HG03045 (cell line): ENCODE measurements around the gene NPTXR.

Experiments
- ATAC-seq: cut with Tn5 transposase; IDR thresholded peaks from one replicate; pipeline ENCODE4 v1.9.1; 2021; ENCODE audit warnings: mild to moderate bottlenecking, moderate library complexity; ENCODE audit not compliant: unreplicated experiment

The NPTXR gene

DNA sequence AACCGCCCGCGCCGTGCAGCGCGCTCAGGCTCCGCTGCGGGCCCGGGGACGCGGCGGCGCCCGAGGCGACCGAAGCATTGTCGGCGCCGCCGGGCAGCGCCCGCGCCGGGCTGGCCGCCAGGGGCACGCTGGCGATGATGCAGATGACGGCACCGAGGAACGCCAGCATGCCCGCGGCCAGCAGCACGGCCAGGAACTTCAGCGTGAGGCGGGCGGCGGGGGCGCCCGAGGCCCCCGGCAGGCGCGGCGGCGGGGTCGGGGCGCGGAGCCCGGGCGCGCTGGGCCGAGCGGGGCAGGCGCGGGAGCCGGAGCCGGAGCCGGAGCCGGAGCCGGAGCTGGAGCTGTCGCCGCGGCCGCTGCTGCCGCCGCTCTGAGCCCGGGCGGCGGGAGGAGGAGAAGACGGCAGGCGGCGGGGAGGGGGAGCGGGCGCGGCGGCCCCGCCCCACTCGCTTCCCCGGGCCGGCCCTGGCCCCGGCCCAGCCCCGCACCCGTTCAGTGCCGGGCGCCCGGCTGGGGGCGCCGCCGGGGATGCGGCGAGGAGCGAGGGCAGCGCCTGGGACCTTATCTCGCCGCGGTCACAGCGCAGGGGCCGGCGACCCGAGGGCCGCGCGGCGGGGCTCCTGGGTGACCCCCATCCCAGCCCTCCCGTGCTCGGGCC, at the start of gene NPTXR:
NPTXR (minus strand) TSS at position 372 of the 658 bp plus-strand sequence.
- ATAC-seq = no peak

DNA sequence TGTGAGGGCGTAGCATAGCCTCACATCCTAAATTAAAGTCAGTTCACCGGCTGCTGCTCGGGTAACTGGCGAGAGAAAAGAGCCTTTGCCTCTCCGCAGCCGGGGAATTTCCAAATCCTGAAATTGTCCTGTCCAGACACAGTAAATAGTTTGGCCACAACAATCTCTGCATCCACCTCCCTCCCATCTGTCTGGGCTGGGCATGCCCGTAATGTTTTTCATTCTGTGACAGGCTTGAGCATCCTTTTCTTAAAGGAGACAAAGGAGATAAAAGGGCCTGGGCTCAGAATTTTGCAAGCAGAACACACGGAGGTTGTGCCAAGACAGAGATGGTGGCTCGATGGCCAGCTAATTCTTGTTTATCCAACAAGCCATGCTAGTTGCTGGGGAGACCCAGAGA, 47.4 kb upstream of the NPTXR start:
- no peak for ATAC-seq

DNA sequence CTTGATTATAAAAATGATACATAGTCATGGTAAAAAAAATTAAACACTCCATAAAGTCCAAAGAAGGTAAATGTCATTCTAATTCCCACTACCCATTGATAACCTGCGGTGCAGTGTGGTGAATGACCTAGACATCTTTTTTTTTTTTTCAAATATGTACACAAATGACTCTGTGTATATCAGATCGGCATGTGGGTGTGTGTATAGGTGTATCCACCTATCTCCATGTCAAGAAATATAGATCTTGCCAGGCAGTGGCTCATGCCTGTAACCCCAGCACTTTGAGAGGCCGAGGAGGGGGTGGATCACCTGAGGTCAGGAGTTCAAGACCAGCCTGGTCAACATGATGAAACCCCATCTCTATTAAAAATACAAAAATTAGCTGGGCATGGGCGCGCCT, 46.5 kb upstream of the NPTXR start:
- ATAC-seq = no peak

DNA sequence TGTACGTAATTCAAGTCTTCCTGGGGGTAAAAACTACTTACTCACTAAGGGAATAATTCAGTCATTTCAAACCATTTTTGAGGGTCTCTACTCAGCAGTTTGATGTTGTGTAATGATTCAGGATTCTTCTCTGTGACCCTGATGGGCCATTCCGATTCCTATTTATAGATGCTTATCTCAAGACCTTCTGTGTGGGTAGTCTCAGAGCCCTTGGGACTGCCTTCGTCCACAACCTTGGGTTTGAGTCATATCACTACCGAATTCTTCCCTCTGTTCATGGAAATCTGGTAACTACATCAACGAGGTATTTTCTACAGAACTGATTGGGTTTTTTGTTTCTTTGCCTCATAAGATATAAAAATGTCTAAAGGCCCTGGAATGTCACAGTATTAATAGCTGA, 42.5 kb upstream of the NPTXR start:
- no peak for ATAC-seq

DNA sequence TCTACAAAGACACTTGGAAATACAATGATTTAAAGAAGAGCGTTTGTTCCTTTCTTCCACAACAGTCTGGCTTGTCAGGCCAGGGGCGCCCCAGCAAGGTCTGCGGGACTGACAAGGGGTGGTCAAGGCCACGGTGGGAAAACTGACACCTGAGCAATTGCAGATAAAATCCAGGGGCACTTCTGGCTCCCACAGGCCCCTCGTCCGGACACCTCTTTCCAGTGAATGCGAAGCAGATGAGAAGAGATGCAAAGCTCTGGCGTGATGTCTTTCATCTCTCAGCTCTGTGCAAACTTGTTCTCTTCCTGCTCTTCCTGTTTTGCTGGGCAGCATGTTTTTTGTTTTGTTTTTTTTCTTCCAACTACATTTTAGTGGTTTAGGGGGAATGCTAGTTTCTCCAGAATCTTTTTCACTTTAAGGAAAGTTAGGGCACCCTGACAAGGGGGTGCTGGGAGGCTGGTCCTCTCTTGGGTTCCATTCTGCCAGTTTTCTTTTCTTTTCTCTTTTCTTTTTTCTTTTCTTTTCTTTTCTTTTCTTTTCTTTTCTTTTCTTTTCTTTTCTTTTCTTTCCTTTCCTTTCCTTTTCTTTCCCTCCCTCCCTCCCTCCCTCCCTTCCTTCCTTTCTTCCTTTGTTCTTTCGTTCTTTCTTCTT, 39.3 kb upstream of the NPTXR start:
- ATAC-seq = no peak

DNA sequence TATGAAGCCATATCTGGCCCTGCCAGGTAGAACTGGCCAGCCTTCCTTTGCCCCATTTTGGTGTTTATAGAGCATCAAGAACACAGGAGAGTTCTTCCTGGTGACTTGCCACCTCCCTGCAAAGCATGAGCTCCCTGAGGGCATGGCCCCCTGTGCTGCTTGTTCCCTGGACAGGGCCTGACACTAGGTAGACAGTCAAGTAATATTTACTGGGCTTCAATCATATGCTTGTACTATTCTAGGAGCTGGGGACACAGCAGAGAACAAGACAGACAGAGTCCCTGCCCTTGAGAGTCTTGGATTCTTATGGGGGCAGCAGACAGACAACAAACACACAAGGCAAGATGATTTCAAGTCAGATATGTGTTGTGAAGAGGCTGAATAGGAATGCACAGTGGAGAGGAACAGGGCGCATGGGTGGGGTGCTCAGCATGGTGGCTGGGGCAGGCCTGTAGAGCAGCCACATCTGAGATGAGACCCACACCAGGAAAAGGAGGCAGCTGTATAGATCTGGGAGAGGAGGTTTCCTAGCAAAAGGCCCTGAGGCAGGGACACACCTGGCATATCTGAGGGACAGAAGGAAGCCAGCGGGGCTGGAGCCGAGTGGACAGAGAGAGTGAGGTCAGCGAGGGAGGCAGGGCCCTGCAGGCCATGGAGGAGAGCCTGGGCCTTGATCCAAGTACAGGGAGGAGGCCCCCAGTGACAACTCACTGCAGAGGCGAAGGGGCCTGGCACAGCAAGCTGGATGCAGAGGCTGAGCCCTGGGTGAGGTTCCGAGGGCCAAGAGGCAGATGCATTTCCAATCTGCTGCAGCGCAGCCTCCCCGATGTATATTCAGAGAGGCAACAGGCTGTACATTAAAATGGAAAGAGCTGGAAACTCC, 38.4 kb upstream of the NPTXR start:
- no peak for ATAC-seq

DNA sequence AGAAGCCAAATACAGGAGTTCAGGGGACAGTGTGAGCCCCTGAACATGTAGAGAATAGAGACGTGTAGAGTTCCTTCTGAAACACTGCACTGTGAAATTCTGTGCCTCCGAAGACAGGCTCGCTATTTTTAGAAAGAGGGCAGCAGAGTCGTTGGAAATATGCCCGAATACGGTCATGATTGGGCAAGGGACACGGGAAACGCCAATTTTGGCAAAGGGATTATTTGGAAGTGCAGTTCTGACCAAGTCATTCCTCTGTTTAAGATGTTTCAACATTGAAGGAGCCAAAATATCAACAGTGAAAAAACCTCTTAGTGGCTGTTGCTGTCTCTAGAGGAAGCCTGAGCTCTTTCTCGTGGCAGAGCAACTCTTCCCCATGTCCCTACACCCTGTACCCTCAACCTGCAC, 37.6 kb upstream of the NPTXR start:
- no peak for ATAC-seq

DNA sequence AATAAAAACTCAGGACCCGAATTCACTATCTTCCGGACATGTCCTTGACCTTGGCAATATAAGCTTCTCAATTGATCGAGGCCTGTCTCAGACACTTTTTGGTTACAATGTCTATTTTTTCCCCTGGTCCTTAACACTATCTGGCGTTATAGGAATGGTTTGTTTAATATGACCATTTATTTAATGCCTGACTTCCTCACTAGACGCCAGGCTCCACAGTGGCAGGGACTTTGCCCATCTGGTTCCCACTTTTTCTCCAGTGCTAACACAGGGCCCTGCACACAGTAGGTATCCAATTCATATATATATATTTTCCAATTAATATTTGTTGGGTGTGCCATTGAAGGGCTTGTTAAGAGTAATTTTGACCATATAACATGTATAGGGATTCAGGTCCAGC, 36.1 kb upstream of the NPTXR start:
- no peak for ATAC-seq

DNA sequence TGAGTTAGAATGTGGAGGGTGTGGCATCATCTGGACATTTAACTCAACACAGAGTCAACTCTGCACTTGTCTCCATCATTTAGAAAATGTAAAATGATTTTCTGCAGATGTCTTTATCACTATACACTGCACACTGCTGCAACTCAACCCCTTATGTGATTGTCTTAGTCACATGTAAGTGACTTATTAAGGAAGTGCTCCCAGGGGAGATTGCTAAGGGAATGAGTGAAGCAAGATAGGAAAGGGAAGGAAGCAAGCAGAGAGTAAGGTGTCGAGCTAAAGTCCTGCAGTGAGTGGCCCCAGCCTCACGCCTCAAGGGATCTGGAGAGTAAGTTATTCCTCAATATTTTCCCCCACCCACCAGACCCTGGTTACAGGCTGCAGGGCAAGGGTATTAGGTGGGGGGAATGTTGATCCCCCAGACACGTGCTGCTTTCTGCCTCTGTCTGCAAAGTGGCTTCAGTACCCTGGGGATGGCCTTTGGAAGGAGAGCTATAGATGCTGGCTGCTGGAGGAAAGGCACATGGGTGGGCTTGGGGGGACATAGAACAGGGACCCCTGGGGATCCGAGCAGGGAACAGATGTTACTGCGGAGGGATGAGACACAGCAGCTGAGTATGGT, 35.4 kb upstream of the NPTXR start:
- no peak for ATAC-seq

DNA sequence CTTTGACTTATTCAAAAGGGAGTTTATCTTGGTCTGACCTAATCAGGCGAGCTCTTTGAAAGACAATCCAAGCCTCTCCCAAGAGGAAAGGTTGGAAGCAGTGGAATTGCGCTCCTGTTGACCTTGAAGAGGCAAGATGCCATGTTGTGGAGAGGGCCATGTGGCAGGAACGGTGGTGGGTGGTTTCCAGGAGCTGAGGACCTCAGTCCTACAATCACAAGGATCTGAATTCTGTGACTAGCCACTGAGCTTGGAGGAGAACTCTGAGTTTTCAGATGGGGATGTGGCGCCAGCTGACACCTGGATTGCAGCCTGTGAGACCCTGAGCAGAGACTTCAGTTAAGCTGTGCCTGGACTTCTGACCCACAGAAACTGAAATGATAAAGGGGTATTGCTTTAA, 34.2 kb upstream of the NPTXR start:
- no peak for ATAC-seq

DNA sequence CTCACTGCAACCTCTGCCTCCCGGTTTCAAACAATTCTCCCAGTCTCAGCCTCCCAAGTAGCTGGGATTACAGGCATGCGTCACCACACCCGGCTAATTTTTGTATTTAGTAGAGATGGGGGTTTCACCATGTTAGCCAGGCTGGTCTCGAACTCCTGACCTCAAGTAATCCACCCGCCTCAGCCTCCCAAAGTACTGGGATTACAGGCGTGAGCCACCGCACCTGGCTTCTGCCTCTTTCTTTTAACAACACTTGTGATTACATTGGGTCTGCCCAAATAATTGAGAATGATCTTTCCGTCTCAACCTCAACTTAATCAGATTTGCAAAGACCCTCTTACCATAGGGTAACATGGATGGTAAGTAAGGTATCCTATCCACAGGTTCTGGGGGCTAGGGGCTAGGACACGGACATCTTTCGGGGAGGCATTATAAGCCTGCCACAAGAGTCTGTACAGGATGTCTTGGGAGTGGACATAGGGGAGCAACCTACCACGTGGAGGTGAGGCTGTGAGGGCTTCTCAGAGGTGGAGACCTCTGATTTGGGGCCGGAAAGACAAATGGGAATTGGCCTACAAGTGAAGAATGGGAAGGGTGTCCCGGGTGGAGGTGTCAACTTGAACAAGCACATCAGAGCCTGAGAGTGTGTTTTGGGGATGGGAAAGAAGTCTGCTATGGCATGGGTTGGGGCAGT, 30.8 kb upstream of the NPTXR start:
- no peak for ATAC-seq

DNA sequence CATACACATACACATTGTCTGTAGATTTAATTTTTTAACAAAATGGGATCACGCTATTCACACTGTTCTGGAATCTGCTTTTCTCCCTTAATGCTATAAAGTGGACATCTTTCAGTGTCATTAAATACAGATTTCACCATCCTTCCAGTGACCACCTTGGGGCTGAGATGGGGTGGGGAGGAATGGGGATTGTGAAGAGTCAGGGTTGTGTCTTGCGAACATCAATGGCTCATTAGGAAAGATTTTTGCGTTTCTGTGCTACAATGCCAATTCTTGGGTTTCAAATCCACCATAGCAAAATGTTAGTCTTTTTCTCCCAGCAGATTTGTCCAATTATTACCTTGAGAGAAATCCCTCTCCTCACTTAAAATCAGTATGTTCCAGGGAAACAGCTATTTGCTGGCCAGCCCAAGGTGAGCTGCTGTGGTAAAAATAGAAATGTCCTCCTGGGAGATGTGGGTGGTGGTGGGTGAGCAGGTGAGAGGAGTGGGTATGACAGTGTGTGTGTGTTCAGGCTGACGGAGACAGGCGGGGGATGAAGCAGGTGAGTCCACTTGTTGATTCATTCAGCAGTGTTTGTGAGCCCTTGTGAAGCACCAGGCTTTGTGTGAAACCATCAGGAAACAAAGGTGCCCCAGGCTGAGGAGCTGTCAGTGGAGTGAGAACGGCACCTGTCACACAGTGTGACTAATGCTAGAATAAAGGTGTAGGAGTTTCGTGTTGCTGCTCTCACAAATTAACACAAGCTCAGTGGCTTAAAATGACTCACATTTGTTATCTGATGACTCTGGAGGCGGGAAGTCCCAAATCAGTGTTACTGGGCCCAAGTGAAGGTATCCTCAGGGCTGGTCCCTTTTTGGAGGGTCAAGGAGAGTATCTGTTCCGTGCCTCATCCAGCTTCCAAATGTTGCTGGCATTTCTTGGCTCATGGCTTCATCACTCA, 29.9 kb upstream of the NPTXR start:
- no peak for ATAC-seq

DNA sequence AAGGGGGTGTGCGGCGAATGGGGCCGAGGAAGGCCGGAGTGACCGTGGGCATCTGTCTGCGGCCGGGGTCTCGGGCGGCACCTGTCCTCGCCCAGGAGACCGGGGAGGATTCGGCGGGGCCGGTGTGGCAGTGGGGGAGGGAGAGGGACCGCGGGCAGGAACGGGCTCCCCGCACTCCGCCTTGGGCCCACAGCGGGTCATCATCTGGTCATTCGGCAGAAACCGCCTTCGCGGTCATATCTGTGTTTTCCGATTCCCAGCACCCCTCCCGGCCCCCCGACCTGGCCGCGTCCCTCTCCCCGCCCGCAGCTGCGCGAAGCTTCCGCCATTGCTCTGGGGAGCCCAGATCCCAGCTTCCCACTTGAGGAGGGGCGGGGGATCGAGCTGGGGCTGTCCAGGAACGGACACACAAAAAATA, 29.0 kb upstream of the NPTXR start:
- ATAC-seq = no peak

DNA sequence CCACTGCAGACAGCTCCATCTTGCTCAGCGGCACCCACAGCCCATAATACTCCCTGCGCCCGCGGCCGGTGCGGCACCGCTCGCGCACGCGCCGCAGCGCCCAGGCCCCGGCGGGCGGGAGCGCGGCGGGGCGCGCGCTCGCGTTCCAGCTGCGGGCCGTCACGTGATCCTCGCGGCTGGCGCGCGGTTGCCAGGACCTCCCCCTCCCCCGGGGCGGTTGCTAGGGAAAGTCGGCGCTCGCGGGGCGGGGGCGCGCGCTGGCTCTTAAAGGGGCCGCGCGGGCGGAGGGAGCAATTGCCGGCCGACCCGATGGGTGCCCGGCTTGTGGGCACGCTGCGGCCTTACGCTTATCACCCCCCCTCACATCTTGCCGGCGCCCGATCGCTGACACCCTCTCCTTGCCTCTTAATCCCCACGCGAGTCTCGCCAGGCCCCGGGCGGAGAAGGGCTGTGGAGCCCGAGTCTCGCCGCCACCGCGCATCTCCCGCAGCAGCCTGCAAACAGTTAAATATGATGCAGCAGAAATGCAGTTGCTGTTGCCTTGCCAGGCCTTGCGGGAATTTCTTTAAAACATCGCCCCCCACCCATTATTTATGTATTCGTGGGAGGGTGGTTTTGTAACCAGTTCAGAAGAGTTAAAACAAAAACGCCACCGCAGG, 28.5 kb upstream of the NPTXR start, which contains the start of gene CBX6:
CBX6 (minus strand) TSS at position 45 of the 659 bp plus-strand sequence; CDS start at position 19, 26 bp downstream.
- ATAC-seq = peak; percentile 66

DNA sequence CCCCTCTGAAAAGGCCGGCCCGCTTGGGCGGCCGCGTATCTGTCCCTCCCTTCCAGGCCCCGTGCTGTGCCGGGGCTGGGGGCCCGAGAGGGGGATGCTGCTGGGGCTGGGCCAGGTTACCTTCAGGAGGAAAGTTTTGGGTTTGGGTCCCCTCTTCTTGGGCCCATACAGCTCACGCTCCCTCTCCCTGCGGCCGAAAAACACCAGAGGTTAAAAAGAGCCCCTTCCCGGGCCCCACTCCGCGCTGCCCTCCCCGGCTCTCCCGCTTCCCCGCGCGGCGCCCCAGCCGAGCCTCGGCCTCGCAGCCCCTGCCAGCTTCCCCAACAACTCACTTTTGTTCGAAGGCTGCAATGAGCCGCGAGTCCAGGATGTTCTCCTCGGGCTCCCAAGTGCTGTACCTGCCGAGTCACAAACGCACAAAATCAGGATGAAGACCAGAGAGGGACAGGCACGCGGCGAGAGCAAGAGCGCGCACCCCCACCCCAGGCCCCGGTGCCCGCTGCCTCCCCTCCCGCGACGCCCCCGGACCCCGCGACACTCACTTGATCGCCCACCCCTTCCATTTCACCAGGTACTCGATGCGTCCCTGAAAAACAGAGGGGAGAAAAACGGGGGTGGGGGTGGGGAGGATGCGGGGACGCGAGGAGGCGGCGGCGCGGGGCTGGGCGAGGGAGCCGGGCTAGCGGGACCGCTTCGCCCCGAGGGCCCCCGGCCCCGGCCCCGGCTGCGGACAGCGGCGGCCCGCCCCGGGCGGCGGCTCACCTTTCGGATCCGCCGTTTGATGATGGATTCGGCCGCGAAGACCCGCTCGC, 27.7 kb upstream of the NPTXR start:
- ATAC-seq = peak; percentile 1

DNA sequence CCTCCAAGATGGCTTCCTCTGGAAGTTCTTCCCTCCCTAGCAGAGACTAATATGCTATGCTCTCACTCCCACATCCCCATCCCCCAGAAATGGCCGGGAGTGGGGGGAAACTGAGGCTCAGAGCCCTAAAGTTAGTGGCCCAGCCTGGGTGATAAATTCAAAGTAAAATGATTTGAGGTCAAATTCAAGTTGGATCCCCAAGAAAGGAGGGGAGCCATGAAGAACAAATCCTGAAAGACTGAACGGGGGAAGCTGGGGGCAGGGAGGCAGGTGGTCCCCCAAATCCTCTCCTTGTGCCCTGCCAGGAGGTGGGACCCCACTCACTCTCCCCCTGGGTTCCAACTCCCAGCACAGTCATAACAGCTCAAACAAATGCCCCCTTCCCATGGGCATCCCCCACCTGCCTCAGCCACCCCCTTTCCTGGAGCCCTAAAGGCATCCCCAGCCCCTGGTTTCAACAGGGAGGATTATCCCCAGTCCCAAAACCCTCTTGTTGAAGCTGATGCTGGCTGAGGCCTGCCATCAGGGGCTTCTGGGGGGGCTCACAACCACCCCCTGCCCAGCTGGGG, 27.0 kb upstream of the NPTXR start:
- ATAC-seq = no peak

DNA sequence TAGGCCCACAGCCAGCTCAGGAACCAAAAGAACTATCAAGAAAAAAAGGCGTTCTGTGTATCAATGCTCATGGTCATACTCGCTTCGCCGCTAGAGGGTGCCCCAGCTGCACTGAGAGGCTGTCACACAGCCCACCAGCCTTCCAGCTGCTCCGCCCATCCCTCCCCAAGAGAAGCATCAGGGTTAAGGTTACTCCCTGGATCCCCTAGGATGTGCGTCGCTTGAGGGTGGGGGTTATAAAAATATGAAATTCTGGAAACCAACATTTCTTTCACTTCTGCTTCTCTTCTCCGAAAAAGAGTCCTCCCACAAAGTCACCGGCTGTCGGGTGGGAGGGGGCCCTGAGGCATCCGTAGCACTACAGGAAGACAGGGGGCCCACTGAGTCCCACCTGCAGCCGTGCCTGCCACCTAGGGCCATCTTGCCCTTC, 26.5 kb upstream of the NPTXR start:
- ATAC-seq = peak; percentile 27

DNA sequence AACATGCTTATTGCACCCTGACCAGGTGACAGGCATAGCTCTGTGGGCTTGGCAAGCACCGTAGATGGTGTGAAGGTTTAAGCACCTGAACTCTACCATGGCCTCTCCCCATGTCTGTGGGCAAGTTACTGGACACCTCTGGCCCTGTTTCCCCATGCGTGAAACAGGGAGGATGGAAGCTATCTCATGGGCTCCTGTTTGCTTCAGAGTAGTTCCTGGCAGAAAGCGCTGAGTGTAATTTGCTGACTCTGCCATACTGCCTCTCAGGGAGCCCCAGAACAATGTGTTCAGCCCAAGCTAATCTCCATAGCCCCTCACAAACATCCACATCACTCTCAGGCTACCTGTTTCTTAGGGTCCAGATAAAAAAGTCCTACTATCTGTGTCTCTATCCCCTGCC, 25.8 kb upstream of the NPTXR start:
- no peak for ATAC-seq
